ENCODE data around the gene ACOXL. TPM values are rescaled to one million over a fixed set of nuclear protein-coding genes. Genes with fewer than 3 reads are reported as not detected.

The ACOXL gene
- total RNA-seq, 2 experiments from 2014 or later, result not detected

DNA sequence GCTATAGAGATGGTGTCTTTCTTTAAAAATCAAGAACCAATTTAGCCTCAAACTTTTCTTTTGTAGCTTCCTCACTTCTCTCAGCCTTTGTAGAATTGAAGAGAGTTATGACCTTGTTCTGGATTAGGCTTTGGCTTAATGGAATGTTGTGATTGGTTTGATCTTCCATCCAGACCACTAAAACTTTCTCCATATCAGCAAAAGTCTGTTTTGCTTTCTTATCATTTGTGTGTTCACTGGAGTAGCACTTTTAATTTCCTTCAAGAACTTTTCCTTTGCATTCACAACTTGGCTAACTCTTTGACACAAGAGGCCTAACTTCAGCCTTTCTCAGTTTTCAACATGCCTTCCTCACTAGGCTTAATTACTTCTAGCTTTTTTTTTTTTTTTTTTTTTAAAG, 193.1 kb downstream of the ACOXL start:
- ATAC-seq (ENCODE audit: low read depth), result no peak
- Mint-ChIP-seq H3K9me3 (peaks cover 16% of the 10 kb centered on the region), H3K27me3 (peaks cover 5% of the 10 kb centered on the region), H3K36me3 (peaks cover 7% of the 10 kb centered on the region), H3K4me1 (no peaks in the 10 kb centered on the region), H3K4me3 (no peak overlapping the region), H3K27ac (no peak overlapping the region)
- DNase-seq, result no peak
- POLR2A ChIA-PET, result no interaction called here

DNA sequence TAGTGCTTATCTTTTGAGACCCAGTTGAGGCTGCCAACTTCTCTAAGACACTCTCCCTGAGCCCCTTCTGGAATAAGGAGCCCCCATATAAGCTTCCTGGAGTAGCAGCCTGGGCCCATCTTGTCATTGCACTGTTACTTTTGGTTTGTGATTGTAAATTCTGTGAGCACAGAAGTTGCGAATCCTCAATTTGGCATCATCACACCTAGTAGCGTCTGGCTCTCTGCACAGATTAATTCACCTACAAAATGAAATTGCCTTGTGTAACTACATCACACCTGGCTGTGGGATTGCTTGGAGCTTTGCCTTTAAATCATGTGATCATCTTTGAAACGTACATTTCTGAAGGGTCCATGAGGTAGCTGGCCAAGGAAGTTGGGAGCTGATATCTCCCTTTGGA, 195.2 kb downstream of the ACOXL start:
- Mint-ChIP-seq H3K27me3 (peaks cover 3% of the 10 kb centered on the region), H3K36me3 (peaks cover 9% of the 10 kb centered on the region), H3K4me1 (no peaks in the 10 kb centered on the region), H3K4me3 (no peak overlapping the region), H3K9me3 (peaks cover 23% of the 10 kb centered on the region), H3K27ac (no peak overlapping the region)
- ATAC-seq (ENCODE audit: low read depth), result no peak
- no peak for DNase-seq
- POLR2A ChIA-PET, result no interaction called here

DNA sequence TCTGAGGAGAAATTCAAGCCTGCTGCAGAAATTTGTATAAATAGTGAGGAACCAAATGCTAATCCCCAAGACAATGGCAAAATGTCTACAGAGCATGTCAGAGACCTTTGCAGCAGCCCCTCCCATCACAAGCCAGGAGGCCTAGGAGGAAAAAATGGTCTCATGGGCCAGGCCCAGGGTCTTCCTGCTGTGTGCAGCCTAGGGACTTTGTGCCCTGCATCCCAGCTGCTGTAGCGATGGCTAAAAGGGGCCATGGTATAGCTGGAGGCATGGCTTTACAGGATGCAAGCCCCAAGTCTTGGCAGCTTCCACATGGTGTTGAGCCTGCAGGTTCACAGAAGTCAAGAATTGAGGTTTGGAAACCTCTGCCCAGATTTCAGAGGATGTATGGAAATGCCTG, 197.2 kb downstream of the ACOXL start:
- no peaks in the 10 kb centered on the region for H3K4me1 Mint-ChIP-seq
- POLR2A ChIA-PET, result no interaction called here
- H3K27ac Mint-ChIP-seq, result no peak overlapping the region
- peaks cover 3% of the 10 kb centered on the region for H3K27me3 Mint-ChIP-seq
- ATAC-seq (ENCODE audit: low read depth) (no peak), DNase-seq (no peak)
- H3K4me3 Mint-ChIP-seq, result no peak overlapping the region
- peaks cover 21% of the 10 kb centered on the region for H3K9me3 Mint-ChIP-seq
- H3K36me3 Mint-ChIP-seq, result peaks cover 9% of the 10 kb centered on the region

DNA sequence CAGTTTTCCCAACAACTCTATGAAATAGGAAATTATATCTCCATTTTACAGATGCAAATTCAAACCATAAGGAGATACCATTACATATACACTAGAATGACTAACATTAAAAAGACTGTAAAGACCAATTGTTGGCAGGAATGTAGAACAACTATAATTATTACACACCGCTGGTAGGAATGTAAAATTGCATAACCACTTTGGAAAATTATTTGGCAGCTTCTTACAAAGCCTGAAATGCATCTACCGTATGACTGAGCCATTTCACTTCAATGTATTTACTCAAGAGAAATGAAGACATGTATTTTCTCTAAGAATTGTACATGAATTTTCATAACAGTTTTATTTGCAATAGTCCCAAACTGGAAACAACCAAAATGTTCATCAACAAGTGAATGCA, 199.3 kb downstream of the ACOXL start:
- H3K27me3 Mint-ChIP-seq, result peaks cover 3% of the 10 kb centered on the region
- no peaks in the 10 kb centered on the region for H3K4me1 Mint-ChIP-seq
- no peak for ATAC-seq (ENCODE audit: low read depth)
- no peak for DNase-seq
- peaks cover 20% of the 10 kb centered on the region for H3K9me3 Mint-ChIP-seq
- no peak overlapping the region for H3K4me3 Mint-ChIP-seq
- H3K27ac Mint-ChIP-seq, result no peak overlapping the region
- H3K36me3 Mint-ChIP-seq, result peaks cover 9% of the 10 kb centered on the region
- POLR2A ChIA-PET, result no interaction called here

DNA sequence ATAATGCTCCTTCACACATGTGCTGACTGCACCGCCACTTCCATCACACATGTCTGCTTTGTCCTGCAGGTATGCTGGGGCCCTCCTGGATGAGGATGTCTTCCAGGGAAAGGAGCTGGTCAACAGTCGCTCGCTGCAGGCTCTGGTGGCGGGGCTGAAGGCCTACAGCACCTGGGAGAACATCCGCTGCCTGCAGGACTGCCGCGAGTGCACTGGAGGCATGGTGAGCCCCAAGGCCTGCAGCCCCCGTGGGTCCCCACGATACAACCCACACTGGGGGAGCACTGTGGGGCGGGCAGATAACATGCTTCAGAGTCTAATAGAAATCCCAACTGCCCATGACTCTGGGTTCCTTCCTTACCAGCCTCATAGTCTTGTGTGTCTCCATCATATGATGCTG, 201.0 kb downstream of the ACOXL start:
- POLR2A ChIA-PET, result no interaction called here
- peaks cover 18% of the 10 kb centered on the region for H3K9me3 Mint-ChIP-seq
- no peak overlapping the region for H3K4me3 Mint-ChIP-seq
- DNase-seq, result no peak
- H3K27ac Mint-ChIP-seq, result no peak overlapping the region
- H3K4me1 Mint-ChIP-seq, result no peaks in the 10 kb centered on the region
- peaks cover 9% of the 10 kb centered on the region for H3K36me3 Mint-ChIP-seq
- no peak for ATAC-seq (ENCODE audit: low read depth)
- H3K27me3 Mint-ChIP-seq, result peaks cover 3% of the 10 kb centered on the region

DNA sequence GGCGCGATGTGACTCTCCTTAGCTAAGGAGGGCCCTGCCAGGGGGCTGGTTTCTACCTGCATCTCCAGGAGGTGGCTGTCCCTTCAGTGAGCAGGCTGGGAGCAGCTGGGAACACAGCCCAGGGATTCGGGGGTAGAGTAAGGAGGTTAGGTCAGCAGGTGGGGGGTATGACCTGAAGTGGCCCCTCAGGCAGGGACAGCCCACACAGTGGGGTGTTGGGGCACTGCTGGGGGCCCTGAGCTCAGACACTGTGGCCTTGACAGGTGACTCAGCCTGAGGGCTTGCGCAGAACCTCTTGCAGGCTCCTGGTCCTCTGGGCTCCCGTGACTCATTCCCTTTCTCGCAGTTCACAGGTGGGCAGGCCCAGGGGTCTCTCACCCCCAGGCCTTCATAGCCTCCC, 202.6 kb downstream of the ACOXL start:
- POLR2A ChIA-PET, result interaction anchor here (0.7 kb wide), 1 partner anchor 120 kb away, joined by 3 read pairs; no protein-coding TSS in a partner anchor
- H3K27ac Mint-ChIP-seq, result no peak overlapping the region
- H3K9me3 Mint-ChIP-seq, result peaks cover 11% of the 10 kb centered on the region

DNA sequence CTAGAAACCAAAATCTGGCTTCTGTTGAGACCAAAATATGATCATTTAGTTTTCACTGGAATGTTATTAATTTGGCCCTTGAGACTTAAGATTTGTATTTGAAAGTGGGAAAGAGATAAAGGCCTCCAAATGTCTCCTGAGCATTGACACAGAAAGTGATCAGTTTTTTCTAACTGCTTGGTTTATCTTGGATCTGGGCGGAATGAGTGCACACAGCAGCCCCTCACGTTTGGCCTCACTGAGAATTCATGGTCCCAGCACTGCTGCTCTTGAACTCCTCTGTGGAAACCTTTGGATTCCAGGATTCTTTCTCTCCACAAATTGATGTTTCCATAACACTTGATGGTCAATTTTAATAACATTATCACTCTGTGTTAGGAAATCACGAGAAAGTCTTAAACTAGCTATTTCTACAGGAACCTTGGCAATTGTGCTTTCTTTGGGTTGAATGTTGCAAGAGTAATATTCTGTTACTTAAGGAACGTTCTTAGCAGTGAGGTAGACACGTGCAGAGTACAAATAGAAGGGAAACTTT, 208.1 kb downstream of the ACOXL start:
- Mint-ChIP-seq H3K9me3 (no peaks in the 10 kb centered on the region), H3K36me3 (no peaks in the 10 kb centered on the region), H3K4me1 (no peaks in the 10 kb centered on the region), H3K27me3 (peaks cover 3% of the 10 kb centered on the region), H3K27ac (no peak overlapping the region), H3K4me3 (no peak overlapping the region)
- POLR2A ChIA-PET, result no interaction called here
- ATAC-seq (ENCODE audit: low read depth) (no peak), DNase-seq (no peak)

More for the DNA sequence above, 202.6 kb downstream of the ACOXL start:
- DNase-seq, result no peak
- ATAC-seq (ENCODE audit: low read depth), result no peak
- Mint-ChIP-seq H3K4me1 (no peaks in the 10 kb centered on the region), H3K36me3 (peaks cover 5% of the 10 kb centered on the region), H3K4me3 (no peak overlapping the region), H3K27me3 (peaks cover 6% of the 10 kb centered on the region)

DNA sequence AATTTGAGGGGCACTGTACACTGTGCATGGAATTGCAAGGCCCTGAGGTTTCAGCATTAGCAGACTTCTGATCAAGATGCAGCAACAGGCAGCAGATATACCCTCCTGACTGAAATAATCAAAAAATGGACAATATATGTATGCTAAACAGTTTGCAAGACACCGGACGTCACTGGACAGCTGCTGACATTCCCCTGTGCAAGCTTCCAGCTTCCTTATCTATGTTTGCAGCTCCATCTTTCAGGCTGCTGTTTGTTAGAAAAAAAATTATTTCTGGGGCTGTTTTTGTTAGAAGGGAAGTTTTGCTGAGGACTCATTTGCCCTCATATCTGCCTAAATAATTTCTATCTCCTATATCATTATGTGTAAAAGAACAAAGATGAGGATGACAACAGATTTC, 208.9 kb downstream of the ACOXL start:
- H3K4me1 Mint-ChIP-seq, result no peaks in the 10 kb centered on the region
- DNase-seq (no peak), ATAC-seq (ENCODE audit: low read depth) (no peak)
- no peak overlapping the region for H3K27ac Mint-ChIP-seq
- POLR2A ChIA-PET, result no interaction called here
- peaks cover 3% of the 10 kb centered on the region for H3K27me3 Mint-ChIP-seq
- peaks cover under 1% of the 10 kb centered on the region for H3K9me3 Mint-ChIP-seq
- H3K36me3 Mint-ChIP-seq, result no peaks in the 10 kb centered on the region
- no peak overlapping the region for H3K4me3 Mint-ChIP-seq

DNA sequence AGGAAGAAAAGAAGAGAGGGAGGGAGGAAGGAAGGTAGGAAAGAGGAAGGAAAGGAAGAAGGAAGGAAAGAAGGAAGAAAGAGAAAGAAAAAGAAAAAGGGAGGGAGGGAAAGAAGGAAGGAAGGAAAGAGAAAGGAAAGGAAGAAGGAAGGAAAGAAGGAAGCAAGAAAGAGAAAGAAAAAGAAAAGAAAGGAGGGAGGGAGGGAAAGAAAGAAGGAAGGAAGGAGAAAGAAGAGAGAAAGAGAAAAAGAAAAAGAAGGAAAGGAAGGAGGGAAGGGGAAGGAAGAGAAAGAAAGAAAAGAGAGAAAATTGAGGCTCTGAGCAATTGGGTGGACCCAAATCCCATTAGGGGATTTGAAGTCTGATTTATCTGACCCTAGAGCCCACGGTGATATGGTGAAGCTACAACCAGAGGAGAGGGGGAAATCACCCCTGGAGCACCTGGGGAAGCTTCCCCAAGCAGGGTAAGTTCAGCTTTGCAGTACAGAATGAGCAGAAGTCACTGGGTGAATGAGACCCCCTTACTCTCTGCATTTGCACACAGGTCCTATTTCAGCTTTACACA, 210.8 kb downstream of the ACOXL start:
- POLR2A ChIA-PET, result no interaction called here
- Mint-ChIP-seq H3K36me3 (no peaks in the 10 kb centered on the region), H3K4me1 (no peaks in the 10 kb centered on the region)

DNA sequence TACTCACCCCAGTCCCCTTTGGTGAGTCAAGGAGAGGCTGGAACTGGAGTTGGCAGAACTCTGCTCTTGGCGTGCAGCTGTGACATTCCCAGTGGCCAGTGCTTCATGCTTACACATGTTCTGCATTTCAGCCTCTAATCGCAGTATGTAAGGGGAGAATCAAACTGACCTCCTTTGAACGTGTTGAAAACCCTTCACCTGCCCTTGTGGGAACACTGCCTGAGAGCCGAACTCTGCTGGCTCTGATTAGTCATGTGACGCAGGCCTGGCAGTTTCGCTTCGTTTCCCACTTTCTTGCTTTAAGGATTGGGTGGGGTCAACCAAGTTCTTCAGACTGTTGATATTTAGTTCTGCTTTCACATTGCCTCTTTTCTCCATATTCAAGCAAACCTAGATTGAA, 214.5 kb downstream of the ACOXL start:
- no peak overlapping the region for H3K4me3 Mint-ChIP-seq
- no peaks in the 10 kb centered on the region for H3K36me3 Mint-ChIP-seq
- H3K27ac Mint-ChIP-seq, result no peak overlapping the region
- DNase-seq (no peak), ATAC-seq (ENCODE audit: low read depth) (no peak)
- no peaks in the 10 kb centered on the region for H3K4me1 Mint-ChIP-seq
- POLR2A ChIA-PET, result no interaction called here
- H3K27me3 Mint-ChIP-seq, result peaks cover 2% of the 10 kb centered on the region
- H3K9me3 Mint-ChIP-seq, result peaks cover 2% of the 10 kb centered on the region

More for the DNA sequence above, 210.8 kb downstream of the ACOXL start:
- no peak for DNase-seq
- peaks cover 4% of the 10 kb centered on the region for H3K27me3 Mint-ChIP-seq
- peaks cover 2% of the 10 kb centered on the region for H3K9me3 Mint-ChIP-seq
- H3K4me3 Mint-ChIP-seq, result no peak overlapping the region
- no peak for ATAC-seq (ENCODE audit: low read depth)
- H3K27ac Mint-ChIP-seq, result no peak overlapping the region

DNA sequence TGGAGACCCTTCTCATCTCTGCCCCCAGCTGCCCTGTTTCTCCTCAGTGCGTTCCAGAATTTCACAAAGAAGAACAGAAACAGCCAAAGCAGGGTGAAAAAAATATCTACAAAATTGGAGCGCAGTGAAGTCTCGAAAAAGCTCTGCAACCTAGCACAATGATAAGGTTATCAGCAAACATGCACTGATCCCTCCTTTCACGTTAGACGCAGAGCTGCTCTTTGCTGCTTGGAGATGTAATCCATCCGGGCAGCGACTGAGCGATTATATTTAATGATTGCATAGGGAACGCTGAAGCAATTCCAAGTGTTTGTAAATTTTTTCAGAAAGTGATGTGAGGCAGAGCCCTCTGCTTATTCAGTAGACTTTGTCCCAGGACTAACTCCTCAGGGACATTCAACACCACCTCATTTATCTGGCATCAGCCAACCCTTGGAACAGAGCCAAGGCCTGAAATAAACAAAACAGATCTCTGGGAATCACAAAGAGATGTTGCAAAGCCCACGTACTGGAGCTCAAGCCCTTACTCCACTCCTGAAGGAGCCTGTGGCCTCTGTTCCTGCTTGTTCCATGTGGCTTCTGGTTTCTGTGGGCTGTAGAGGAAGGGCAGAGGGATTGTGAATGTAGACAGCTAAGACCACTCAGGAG, 215.8 kb downstream of the ACOXL start:
- Mint-ChIP-seq H3K27me3 (peaks cover 4% of the 10 kb centered on the region), H3K4me1 (no peaks in the 10 kb centered on the region), H3K4me3 (no peak overlapping the region), H3K36me3 (no peaks in the 10 kb centered on the region), H3K27ac (no peak overlapping the region), H3K9me3 (peaks cover 2% of the 10 kb centered on the region)
- no peak for DNase-seq
- no peak for ATAC-seq (ENCODE audit: low read depth)
- POLR2A ChIA-PET, result no interaction called here

DNA sequence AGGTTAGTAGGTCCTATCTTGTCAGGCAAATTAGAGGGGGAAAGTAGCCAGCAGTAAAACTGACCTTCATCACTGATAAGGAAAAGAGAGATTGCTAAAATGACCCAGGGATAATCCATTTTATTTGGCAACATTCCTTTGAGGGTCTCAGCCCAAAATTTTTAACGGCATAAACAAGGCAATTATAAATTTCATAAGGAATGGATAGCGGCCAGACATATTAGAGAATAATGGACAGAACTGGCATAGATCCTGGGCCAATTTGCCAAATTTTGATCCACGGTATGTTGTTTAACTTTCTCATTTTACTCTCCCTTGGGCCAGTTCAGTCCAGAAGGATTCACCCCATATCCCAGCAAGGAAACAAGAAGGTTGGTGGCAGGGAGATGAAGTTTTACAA, 217.9 kb downstream of the ACOXL start:
- Mint-ChIP-seq H3K4me1 (no peaks in the 10 kb centered on the region), H3K9me3 (peaks cover 2% of the 10 kb centered on the region), H3K27ac (no peak overlapping the region), H3K36me3 (no peaks in the 10 kb centered on the region), H3K27me3 (peaks cover 6% of the 10 kb centered on the region), H3K4me3 (no peak overlapping the region)
- no peak for DNase-seq
- no peak for ATAC-seq (ENCODE audit: low read depth)
- POLR2A ChIA-PET, result no interaction called here

DNA sequence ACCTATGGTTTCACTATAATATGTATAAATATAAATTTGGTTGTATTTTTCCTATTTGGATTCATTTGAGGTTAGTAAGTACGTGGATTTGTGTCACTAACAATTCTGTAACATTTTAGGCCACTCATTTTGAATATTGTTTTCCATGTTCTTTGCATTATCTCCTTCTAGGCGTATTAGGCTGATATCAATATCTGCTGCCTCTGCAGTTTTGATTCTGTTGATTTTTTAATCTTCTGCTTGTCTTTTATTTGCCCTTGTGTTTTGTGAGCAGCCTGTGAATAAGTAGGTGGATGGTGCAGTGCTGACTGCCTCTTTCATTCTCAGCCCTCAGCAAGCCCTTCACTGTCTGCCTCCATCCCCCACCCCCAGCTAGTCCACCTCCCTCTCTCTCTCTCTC, 222.7 kb downstream of the ACOXL start:
- Mint-ChIP-seq H3K27me3 (peaks cover 5% of the 10 kb centered on the region), H3K9me3 (no peaks in the 10 kb centered on the region), H3K27ac (no peak overlapping the region), H3K36me3 (no peaks in the 10 kb centered on the region), H3K4me1 (no peaks in the 10 kb centered on the region), H3K4me3 (no peak overlapping the region)
- POLR2A ChIA-PET, result no interaction called here
- ATAC-seq (ENCODE audit: low read depth) (no peak), DNase-seq (no peak)

DNA sequence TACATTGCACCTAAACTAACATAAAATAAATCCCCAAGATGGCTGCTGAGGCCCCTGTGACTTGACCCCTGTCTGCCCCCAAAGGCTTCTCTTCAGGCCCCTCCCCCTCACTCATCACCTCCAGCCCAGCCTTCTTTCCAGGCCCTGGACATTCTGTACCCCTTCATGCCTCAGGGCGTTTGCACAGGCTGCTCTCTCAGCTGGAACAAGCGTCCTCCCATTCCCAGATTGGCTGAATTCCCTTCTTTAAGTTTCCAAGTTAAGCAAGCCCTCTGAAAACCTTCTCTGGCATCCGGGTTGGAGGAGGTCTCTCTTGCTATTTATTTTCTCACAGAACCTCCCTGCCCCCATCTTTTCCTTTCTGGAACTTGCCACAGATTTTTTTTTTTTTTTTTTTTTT, 223.2 kb downstream of the ACOXL start:
- H3K4me1 Mint-ChIP-seq, result no peaks in the 10 kb centered on the region
- no peak for DNase-seq
- POLR2A ChIA-PET, result interaction anchor here (0.8 kb wide), 1 partner anchor 721 kb away, joined by 4 read pairs; no protein-coding TSS in a partner anchor
- H3K27ac Mint-ChIP-seq, result no peak overlapping the region
- H3K36me3 Mint-ChIP-seq, result no peaks in the 10 kb centered on the region
- no peaks in the 10 kb centered on the region for H3K9me3 Mint-ChIP-seq
- ATAC-seq (ENCODE audit: low read depth), result no peak
- no peak overlapping the region for H3K4me3 Mint-ChIP-seq
- peaks cover 7% of the 10 kb centered on the region for H3K27me3 Mint-ChIP-seq

All from activated naive CD8-positive, alpha-beta T cell treated with anti-CD3 and anti-CD28 coated beads, Interleukin-2, amount 10 ng/mL, durations not matched to agents 7 days and 5 days (primary cell).